ENCODE results near the gene FDXR. TPM values are rescaled to one million over a fixed set of nuclear protein-coding genes. Genes with fewer than 3 reads are reported as not detected.

Gene FDXR
- total RNA-seq, 2 donors from 2014 or later = 14.3 to 25.7 TPM

DNA sequence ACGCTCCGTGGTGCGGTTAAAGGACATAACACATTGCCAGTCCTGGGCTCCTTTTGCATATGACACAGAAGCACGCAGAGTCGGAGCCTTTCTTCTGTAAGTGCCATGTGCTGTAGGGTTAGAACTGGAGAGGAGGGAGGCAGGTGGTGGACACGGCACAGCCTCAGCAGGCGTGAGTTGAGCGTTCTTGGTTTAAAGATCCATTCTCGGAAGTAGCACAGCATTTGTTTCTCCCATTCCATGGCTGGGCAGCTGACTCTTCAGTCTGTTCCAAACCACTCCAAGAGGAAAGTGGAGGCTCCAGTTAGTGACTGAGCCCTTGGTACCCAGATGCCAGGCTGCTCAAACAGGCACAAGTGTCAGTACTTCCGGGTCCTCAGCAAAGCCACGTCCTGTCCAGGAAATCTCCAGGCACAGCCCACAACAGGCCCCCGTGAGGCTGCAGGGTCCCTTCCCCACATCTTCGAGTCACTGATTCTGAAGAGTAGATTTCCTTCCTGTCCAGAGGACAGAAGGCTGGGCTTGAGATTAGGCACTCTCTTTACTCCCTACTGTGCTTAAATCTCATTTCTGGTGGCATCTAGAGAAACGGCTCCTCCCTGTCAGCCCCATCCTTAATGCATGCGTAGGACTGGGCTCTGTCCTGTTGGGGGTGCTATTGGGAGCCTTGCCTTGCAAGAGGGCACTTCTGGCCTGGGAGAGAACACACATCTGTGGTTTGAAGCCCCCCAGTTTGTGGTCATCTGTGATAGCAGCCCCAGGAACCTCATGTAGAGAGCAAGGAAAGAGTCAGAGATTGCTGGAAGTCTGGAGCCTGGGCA, 57.0 kb downstream of the FDXR start:
- WGBS, 2 donors = 79 to 84% methylated on average over 15 of the region's 15 CpGs
- no peak for DNase-seq
- ATAC-seq = no peak

DNA sequence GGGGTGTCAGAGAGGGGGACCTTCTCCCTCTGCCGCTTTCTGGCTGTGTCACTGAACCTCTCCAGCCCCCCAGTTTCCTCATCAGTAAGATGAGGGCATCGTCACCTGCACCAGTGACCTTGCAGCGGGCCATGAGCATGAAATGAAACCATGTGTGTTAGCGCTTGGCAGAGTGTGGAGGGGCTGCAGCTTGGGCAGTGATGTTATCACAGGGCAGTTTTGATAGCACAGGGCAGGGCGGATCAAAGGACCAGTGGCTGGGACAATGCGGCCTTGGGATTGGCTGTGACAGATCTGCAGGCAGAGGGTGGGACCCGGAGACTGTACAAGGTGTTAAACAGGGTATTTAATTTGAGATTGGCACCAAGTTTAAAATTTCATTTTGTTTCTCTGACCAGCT, 57.7 kb downstream of the FDXR start:
- 87 to 94% methylated on average over 7 of the region's 7 CpGs for WGBS, 2 donors
- H3K27me3 ChIP-seq = no peaks in the 10 kb centered on the region
- TF ChIP-seq POLR2A (IDR thresholded peaks at IDR 0.05) = no peak
- TF ChIP-seq, protein P1, sequence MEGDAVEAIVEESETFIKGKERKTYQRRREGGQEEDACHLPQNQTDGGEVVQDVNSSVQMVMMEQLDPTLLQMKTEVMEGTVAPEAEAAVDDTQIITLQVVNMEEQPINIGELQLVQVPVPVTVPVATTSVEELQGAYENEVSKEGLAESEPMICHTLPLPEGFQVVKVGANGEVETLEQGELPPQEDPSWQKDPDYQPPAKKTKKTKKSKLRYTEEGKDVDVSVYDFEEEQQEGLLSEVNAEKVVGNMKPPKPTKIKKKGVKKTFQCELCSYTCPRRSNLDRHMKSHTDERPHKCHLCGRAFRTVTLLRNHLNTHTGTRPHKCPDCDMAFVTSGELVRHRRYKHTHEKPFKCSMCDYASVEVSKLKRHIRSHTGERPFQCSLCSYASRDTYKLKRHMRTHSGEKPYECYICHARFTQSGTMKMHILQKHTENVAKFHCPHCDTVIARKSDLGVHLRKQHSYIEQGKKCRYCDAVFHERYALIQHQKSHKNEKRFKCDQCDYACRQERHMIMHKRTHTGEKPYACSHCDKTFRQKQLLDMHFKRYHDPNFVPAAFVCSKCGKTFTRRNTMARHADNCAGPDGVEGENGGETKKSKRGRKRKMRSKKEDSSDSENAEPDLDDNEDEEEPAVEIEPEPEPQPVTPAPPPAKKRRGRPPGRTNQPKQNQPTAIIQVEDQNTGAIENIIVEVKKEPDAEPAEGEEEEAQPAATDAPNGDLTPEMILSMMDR (IDR thresholded peaks at IDR 0.05) = no peak
- intact Hi-C loops (cut with DNase I) = no loop called here
- no peaks in the 10 kb centered on the region for H3K36me3 ChIP-seq (replicated peaks in 1 of 2; ENCODE audit: insufficient read depth in 1 of 2, low read depth in 2 of 2)
- ATAC-seq = no peak
- H3K27ac ChIP-seq = no peak overlapping the region
- H3K4me3 ChIP-seq = no peak overlapping the region
- H3K9me3 ChIP-seq = no peaks in the 10 kb centered on the region
- no peak for DNase-seq
- no peaks in the 10 kb centered on the region for H3K4me1 ChIP-seq

More for the DNA sequence above, 57.0 kb downstream of the FDXR start:
- intact Hi-C loops (cut with DNase I) = no loop called here
- no peaks in the 10 kb centered on the region for H3K36me3 ChIP-seq (replicated peaks in 1 of 2; ENCODE audit: insufficient read depth in 1 of 2, low read depth in 2 of 2)
- TF ChIP-seq, protein P1 (IDR thresholded peaks at IDR 0.05) = no peak
- TF ChIP-seq POLR2A (IDR thresholded peaks at IDR 0.05) = no peak
- no peak overlapping the region for H3K4me3 ChIP-seq
- H3K27me3 ChIP-seq = no peaks in the 10 kb centered on the region
- H3K4me1 ChIP-seq = no peaks in the 10 kb centered on the region
- H3K27ac ChIP-seq = no peak overlapping the region
- H3K9me3 ChIP-seq = no peaks in the 10 kb centered on the region

DNA sequence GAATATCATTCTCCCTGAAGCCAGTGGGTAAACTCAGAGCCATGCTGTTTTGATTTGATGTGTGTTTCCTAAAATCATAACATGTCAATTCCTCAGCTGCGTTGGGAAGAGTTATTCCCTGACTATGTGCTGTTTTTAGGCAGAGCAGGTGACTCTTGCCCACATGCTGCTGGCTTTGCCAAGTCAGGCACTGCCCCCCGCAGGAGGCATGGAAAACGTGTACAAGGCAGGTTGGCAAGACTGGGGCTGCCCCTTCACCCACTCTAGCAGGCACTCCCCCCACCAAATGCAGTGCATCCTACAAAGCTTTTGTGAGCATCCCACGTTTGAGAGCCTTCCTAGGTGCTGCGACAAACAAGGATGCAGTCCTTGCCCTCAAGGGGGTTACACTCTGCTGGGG, 58.3 kb downstream of the FDXR start:
- ATAC-seq (no peak), DNase-seq (no peak)
- Histone ChIP-seq H3K4me3 (no peak overlapping the region), H3K36me3 (replicated peaks in 1 of 2; ENCODE audit: insufficient read depth in 1 of 2, low read depth in 2 of 2) (no peaks in the 10 kb centered on the region), H3K27ac (no peak overlapping the region), H3K9me3 (no peaks in the 10 kb centered on the region), H3K27me3 (no peaks in the 10 kb centered on the region), H3K4me1 (no peaks in the 10 kb centered on the region)
- intact Hi-C loops (cut with DNase I) = no loop called here
- 85 to 86% methylated on average over 4 to 5 of the region's 5 CpGs for WGBS, 2 donors
- no peak for TF ChIP-seq POLR2A (IDR thresholded peaks at IDR 0.05)
- TF ChIP-seq, protein P1 (IDR thresholded peaks at IDR 0.05) = no peak

Other genes with a start within 250 kb of the FDXR start
- not detected for gene CD300E, start 249.3 kb downstream of the FDXR start, total RNA-seq
- gene CD300LF, start 160.1 kb downstream of the FDXR start, total RNA-seq = not detected
- under 1 TPM; 0.66 to 0.78 TPM for gene RAB37, start 135.7 kb downstream of the FDXR start, total RNA-seq
- gene NHERF1, start 124.4 kb downstream of the FDXR start, total RNA-seq = 10 to 100 TPM; 56.6 to 64.9 TPM
- 10 to 100 TPM; 21.8 to 23.3 TPM for gene NAT9, start 96.6 kb downstream of the FDXR start, total RNA-seq
- gene GRIN2C, start 13.1 kb downstream of the FDXR start, total RNA-seq = not detected
- gene FADS6, start 20.6 kb upstream of the FDXR start, total RNA-seq = not detected
- gene USH1G, start 50.3 kb upstream of the FDXR start, total RNA-seq = under 1 TPM in 1 of 2 donors, not detected in 1; under 0.01 TPM
- not detected for gene OTOP2, start 51.3 kb upstream of the FDXR start, total RNA-seq
- gene OTOP3, start 62.9 kb upstream of the FDXR start, total RNA-seq = 1 to 10 TPM in 1 of 2 donors, under 1 TPM in 1; 0.66 to 2.3 TPM
- 100 to 1,000 TPM; 157 to 164 TPM for gene HID1, start 99.8 kb upstream of the FDXR start, total RNA-seq
- 10 to 100 TPM; 11.9 to 18.5 TPM for gene CDR2L, start 114.6 kb upstream of the FDXR start, total RNA-seq
- 10 to 100 TPM in 1 of 2 donors, not detected in 1; 16.9 TPM for gene MRPL58, start 139.7 kb upstream of the FDXR start, total RNA-seq
- gene ATP5PD, start 174.0 kb upstream of the FDXR start, total RNA-seq = 100 to 1,000 TPM; 105 to 131 TPM
- gene KCTD2, start 174.2 kb upstream of the FDXR start, total RNA-seq = 10 to 100 TPM; 11.2 to 12.7 TPM
- gene SLC16A5, start 215.0 kb upstream of the FDXR start, total RNA-seq = 10 to 100 TPM in 1 of 2 donors, 1 to 10 TPM in 1; 2.1 to 14.8 TPM
- gene ARMC7, start 237.0 kb upstream of the FDXR start, total RNA-seq = 1 to 10 TPM; 6.7 to 7.9 TPM